Adrenal gland (tissue), 12 donors: ENCODE data around the gene LPCAT1. TPM values are rescaled to one million over a fixed set of nuclear protein-coding genes. Genes with fewer than 3 reads are reported as not detected.
"Not testable (repeated sequence)": the region's sequence is repeated elsewhere in the genome, so short reads cannot be mapped to it uniquely, and the experiment has no call there.

Source experiments
- DNase-seq, 7 donors: peaks; one replicate each; pipeline ENCODE4 v3.0.0-alpha.2; 2019 to 2020
- H3K27ac ChIP-seq, 5 donors: fragments of 200-600 bp; sonication (generic) in 4 of 5; 1 replicate in 3 of 5; 2 replicates in 2 of 5; pipeline versions ENCODE4 v1.5.1 to v1.8.0; 2016 to 2020; ENCODE audit warnings: mild to moderate bottlenecking in 1 of 5
- H3K27me3 ChIP-seq: fragments of 200-600 bp; 2 replicates; pipeline ENCODE4 v1.8.0; 2021
- H3K36me3 ChIP-seq, 2 donors: fragments of 200-600 bp; replicated peaks in 1 of 2; 1 replicate in 1 of 2; 2 replicates in 1 of 2; pipeline versions ENCODE4 v1.5.1 to v1.8.0; 2018 to 2022
- H3K4me1 ChIP-seq, 2 donors: fragments of 200-600 bp; replicated peaks in 1 of 2; 1 replicate in 1 of 2; 2 replicates in 1 of 2; pipeline versions ENCODE4 v1.5.1 to v1.8.0; 2018 to 2021
- H3K4me3 ChIP-seq, 4 donors: fragments of 200-600 bp; sonication (generic) in 3 of 4; one replicate each; pipeline ENCODE4 v1.5.1; 2016 to 2018
- H3K9me3 ChIP-seq, 3 donors: fragments of 200-600 bp; sonication (generic) in 1 of 3; replicated peaks in 1 of 3; 1 replicate in 2 of 3; 2 replicates in 1 of 3; pipeline versions ENCODE4 v1.5.1 to v1.8.0; 2016 to 2021
- POLR2A ChIP-seq, 2 donors: fragments of 450-650 bp; IDR thresholded peaks; one replicate each; pipeline ENCODE4 v1.6.1; 2017; ENCODE audit warnings: antibody characterized with exemption in 2 of 2, mild to moderate bottlenecking in 2 of 2, moderate library complexity in 1 of 2
- WGBS, 4 donors: extraction: QIAGEN DNeasy Blood & Tissue Kit in 2 of 4; methylation state at CpG; one replicate each; pipeline versions ENCODE4 v1.1.5 to v1.1.7; 2013 to 2017; 5-methylcytosine and 5-hydroxymethylcytosine counted together
- intact Hi-C, 2 donors: fragments of 100-400 bp; cut with DNase I; formaldehyde crosslinking; loops; one replicate each; pipeline versions ENCODE4 v1.14.1 to v1.15.0; 2022 to 2023
- polyA plus RNA-seq, 3 donors: library from polyadenylated mRNA; stranded (reverse); fragments of 200-250 nt in 2 of 3; fragments of 350-450 nt in 1 of 3; fragmentation: Illumina TruSeq in 1 of 3; extraction: RNeasy Lipid Tissue Mini Kit (QIAGEN cat#74804) in 1 of 3; gene quantifications; one replicate each; pipeline ENCODE4 v1.2.3, GENCODE V29; 2013 to 2014
- total RNA-seq, 9 donors: library from RNA; depleted of rRNA in 4 of 9; stranded (reverse); fragments of >200 nt in 4 of 9; fragments of 120-200 nt in 1 of 9; fragmentation: NEBNext Ultra II Directional in 1 of 9; extraction: Animal tissue kit (Norgen Biotek cat#: 25700) in 1 of 9; gene quantifications; one replicate each; pipeline versions ENCODE4 v1.1.0 to v1.2.4, GENCODE V29; 2013 to 2023
- TF ChIP-seq, protein P1 (sequence below), 6 experiments: fragments of 450-650 bp in 4 of 6; fragments of 200-600 bp in 2 of 6; sonication (generic) in 1 of 6; IDR thresholded peaks; 1 replicate in 5 of 6; 2 replicates in 1 of 6; pipeline versions ENCODE4 v1.5.1 to v1.8.0; 2016 to 2021; ENCODE audit warnings: antibody characterized with exemption in 6 of 6, mild to moderate bottlenecking in 2 of 6, moderate library complexity in 1 of 6
- donor health status: healthy with polysubstance abuse.
- donor health status: Bipolar disorder and iron deficiency.
- donor health status: DM: yes; HTN: yes; CAD: no.
- donor health status: DM: no; HTN: no; CAD: no.
- donor health status: DM: no; HTN: no; CAD: no.
- donor health status: DM: yes; HTN: yes; CAD: no.

LPCAT1 gene
- total and polyA plus RNA-seq, 12 donors: 23.2 to 59.1 (median 42.6) TPM

- no peaks in the 10 kb centered on the region for H3K9me3 ChIP-seq
- no peaks in the 10 kb centered on the region for H3K27me3 ChIP-seq
- intact Hi-C loops: no loop called here
- no peaks in the 10 kb centered on the region for H3K36me3 ChIP-seq
- no peak overlapping the region for H3K27ac ChIP-seq
- TF ChIP-seq, protein P1, sequence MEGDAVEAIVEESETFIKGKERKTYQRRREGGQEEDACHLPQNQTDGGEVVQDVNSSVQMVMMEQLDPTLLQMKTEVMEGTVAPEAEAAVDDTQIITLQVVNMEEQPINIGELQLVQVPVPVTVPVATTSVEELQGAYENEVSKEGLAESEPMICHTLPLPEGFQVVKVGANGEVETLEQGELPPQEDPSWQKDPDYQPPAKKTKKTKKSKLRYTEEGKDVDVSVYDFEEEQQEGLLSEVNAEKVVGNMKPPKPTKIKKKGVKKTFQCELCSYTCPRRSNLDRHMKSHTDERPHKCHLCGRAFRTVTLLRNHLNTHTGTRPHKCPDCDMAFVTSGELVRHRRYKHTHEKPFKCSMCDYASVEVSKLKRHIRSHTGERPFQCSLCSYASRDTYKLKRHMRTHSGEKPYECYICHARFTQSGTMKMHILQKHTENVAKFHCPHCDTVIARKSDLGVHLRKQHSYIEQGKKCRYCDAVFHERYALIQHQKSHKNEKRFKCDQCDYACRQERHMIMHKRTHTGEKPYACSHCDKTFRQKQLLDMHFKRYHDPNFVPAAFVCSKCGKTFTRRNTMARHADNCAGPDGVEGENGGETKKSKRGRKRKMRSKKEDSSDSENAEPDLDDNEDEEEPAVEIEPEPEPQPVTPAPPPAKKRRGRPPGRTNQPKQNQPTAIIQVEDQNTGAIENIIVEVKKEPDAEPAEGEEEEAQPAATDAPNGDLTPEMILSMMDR (IDR thresholded peaks at IDR 0.05): no peak
- no peak for TF ChIP-seq POLR2A (IDR thresholded peaks at IDR 0.05)
- peak in 1 of 7 donors; percentile 36 for DNase-seq
- H3K4me1 ChIP-seq: no peaks in the 10 kb centered on the region
- 68 to 81% (median 72%) methylated on average over 8 to 10 of the region's 10 CpGs for WGBS, 4 donors
- H3K4me3 ChIP-seq: no peak overlapping the region
Observed at GRCh38 chr5:1561402-1561929, 37.7 kb upstream of the LPCAT1 start.

DNA sequence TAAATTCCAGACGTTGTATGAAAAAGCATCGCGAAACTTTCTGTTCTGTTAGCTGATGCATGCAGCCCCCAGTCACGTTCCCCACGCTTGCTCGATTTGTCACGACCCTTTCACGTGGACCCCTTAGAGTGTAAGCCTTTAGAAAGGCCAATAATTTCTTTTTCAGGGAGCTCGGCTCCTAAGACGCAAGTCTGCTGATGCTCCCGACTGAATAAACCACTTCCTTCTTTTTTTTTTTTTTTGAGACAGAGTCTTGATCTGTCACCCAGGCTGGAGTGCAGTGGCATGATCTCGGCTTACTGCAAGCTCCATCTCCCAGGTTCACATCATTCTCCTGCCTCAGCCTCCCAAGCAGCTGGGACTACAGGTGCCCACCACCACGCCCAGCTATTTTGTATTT, 36.7 kb upstream of the LPCAT1 start:
- H3K27me3 ChIP-seq, H3K27ac ChIP-seq, DNase-seq, H3K36me3 ChIP-seq, intact Hi-C loops, H3K4me3 ChIP-seq, H3K9me3 ChIP-seq, H3K4me1 ChIP-seq: not testable (repeated sequence)
- WGBS, 4 donors: 58 to 73% (median 66%) methylated on average over 13 of the region's 13 CpGs

DNA sequence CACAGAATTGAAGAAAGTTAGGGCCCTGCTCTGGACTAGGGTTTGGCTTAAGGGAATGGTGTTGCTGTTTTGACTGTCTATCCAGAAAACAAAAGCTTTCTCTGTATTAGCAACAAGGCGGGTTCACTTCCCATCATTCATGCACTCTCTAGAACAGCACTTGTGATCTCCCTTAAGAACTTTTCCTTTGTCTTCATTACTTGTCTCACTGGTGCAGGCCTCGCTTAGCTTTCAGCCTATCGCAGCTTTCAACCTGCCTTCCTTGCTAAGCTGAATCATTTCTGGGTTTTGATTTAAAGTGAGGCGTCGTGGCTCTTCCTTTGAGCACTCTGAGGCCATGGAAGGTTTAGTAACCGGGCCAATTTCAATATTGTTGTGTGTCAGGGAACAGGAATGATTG, 35.2 kb upstream of the LPCAT1 start:
- peak in 1 of 7 donors; percentile 15 for DNase-seq
- Histone ChIP-seq H3K4me3 (no peak overlapping the region), H3K4me1 (peaks cover 0 to 3% of the 10 kb centered on the region in 2 donors), H3K36me3 (no peaks in the 10 kb centered on the region), H3K27ac (no peak overlapping the region), H3K27me3 (no peaks in the 10 kb centered on the region), H3K9me3 (no peaks in the 10 kb centered on the region)
- intact Hi-C loops: no loop called here
- TF ChIP-seq POLR2A (IDR thresholded peaks at IDR 0.05): no peak
- TF ChIP-seq, protein P1 (IDR thresholded peaks at IDR 0.05): no peak
- WGBS, 4 donors: 67 to 80% (median 75%) methylated on average over 6 of the region's 6 CpGs

DNA sequence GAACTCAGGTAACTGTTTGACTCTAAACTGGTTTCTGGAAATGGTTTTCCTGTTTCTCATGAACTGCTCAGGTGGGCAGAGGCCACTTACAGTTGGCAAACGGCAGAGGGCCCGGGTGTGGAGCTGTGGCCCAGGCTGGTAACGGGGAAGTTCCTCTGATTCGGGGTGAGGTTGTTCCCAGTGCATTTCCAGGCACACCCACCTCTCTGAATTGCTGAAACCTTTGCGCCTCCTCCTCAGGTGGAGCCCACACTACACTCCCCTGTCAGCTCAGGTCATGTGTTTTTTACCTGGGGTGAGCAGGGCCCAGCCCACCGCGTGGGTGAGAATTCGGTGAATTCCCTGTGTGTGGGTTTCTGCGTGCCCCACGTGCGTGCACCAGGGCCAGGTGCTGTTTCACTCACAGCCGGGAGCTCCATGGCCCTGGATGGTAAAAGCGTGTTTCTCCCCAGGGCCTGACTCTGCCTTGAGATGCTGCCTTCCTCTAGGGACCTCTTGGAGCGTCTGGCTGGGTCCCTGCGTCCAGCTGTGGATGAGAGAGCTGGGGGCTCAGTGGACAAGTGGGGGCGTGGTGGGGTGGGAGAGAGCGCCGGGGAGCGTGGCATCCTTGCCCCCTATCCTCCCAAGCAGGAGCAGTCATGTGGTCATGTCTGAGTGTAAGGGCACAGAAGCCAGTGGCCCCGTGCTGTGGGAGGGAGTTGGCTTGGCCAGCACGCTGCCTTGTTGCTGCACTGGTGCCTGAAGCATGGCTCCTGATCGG, 33.5 kb upstream of the LPCAT1 start:
- Histone ChIP-seq H3K27me3 (no peaks in the 10 kb centered on the region), H3K4me1 (peaks cover 0 to 3% of the 10 kb centered on the region in 2 donors), H3K4me3 (no peak overlapping the region), H3K36me3 (no peaks in the 10 kb centered on the region), H3K9me3 (no peaks in the 10 kb centered on the region), H3K27ac (no peak overlapping the region)
- TF ChIP-seq, protein P1 (IDR thresholded peaks at IDR 0.05): no peak
- TF ChIP-seq POLR2A (IDR thresholded peaks at IDR 0.05): no peak
- peak in 1 of 7 donors; percentile 38 for DNase-seq
- 72 to 87% (median 85%) methylated on average over 8 to 22 of the region's 22 CpGs for WGBS, 4 donors
- intact Hi-C loops: no loop called here
